Measurements from ENCODE around the gene TSFM.

TSFM gene

DNA sequence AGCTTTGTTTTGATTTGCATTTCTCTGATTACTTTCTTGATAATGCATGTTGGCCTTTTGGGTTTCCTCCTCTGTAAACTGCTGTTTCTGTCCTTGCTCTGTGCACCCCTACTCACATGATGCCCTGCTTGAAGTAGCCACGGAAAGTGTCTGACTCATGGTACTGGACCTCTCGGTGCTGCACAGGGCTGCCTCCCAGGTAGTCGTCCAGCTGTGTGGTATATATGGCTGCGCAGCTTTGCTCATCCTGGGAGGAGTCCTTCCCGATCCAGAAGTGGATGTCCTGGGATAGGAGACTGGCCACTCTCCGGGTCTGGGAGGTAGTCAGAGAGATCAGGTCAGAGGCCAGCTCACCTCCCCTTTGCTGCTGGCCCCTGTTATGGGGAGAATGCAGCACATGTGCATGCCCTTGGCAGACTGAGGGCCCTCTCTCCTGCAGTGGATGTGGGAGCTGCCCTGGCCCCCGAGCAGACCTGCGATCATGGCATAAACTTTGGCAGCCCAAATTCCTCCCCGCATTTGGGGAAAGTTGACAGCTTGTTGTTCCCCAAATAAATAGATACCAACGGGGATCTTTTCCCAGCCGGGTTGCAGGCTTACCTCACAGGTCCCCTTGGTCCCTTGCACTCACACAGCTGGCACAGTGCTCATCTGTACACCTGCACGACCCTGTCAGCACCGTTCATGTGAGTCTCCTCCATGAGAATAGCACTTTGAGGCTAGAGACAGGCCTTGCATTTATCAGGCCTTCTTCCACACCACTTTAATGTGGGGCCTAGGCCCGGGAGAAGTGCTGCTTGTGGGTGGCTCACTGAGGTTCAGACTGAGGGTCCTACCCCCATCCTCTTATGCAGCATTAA, 30.8 kb downstream of the TSFM start:
- TF ChIP-seq, protein P1, sequence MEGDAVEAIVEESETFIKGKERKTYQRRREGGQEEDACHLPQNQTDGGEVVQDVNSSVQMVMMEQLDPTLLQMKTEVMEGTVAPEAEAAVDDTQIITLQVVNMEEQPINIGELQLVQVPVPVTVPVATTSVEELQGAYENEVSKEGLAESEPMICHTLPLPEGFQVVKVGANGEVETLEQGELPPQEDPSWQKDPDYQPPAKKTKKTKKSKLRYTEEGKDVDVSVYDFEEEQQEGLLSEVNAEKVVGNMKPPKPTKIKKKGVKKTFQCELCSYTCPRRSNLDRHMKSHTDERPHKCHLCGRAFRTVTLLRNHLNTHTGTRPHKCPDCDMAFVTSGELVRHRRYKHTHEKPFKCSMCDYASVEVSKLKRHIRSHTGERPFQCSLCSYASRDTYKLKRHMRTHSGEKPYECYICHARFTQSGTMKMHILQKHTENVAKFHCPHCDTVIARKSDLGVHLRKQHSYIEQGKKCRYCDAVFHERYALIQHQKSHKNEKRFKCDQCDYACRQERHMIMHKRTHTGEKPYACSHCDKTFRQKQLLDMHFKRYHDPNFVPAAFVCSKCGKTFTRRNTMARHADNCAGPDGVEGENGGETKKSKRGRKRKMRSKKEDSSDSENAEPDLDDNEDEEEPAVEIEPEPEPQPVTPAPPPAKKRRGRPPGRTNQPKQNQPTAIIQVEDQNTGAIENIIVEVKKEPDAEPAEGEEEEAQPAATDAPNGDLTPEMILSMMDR (IDR thresholded peaks at IDR 0.05), result no peak
- no peak for TF ChIP-seq ZFX (IDR thresholded peaks at IDR 0.05; ENCODE audit: borderline replicate concordance)

DNA sequence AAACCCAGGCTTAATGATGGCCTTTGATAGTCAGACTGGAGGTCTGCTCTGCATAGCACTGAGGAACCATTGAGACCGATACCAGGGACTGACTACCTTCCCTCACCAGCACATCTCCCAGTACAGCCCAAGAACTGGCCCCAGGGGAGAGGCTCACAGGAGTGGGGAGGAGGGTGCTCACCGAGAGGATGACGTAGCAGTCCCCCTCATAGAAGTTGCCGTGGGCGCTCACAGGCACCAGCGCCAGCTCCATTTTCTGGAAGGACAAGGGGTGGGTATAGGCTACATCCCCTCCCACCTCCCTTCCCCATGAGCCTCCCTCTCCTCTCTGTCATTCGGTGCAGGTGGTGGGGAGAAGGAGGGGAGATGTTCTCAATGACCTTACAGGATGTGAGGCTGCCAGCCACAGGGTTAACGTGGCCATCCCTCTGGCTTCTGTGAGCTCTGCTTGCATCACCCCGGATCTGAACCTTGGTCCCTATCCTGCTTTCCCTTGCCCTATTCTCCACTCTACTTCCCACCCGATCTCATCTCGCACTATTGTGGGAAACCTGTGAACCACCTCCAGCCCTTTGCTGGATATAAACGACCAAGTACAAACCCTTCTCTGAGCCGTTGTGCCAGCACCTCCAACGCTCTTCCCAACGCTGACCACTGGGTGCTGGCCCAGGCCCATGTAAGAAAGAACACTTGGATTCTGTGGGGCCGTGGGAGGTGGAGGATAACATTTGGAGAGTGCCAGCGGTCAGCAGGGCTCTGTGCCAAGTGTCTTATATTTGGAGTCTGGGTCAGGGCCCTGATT, 31.6 kb downstream of the TSFM start:
- no peak overlapping the region for H3K27ac ChIP-seq
- TF ChIP-seq, protein P1 (IDR thresholded peaks at IDR 0.05), result no peak
- TF ChIP-seq ZFX (IDR thresholded peaks at IDR 0.05; ENCODE audit: borderline replicate concordance), result no peak

More for the DNA sequence above, 30.8 kb downstream of the TSFM start:
- H3K27ac ChIP-seq, result no peak overlapping the region

DNA sequence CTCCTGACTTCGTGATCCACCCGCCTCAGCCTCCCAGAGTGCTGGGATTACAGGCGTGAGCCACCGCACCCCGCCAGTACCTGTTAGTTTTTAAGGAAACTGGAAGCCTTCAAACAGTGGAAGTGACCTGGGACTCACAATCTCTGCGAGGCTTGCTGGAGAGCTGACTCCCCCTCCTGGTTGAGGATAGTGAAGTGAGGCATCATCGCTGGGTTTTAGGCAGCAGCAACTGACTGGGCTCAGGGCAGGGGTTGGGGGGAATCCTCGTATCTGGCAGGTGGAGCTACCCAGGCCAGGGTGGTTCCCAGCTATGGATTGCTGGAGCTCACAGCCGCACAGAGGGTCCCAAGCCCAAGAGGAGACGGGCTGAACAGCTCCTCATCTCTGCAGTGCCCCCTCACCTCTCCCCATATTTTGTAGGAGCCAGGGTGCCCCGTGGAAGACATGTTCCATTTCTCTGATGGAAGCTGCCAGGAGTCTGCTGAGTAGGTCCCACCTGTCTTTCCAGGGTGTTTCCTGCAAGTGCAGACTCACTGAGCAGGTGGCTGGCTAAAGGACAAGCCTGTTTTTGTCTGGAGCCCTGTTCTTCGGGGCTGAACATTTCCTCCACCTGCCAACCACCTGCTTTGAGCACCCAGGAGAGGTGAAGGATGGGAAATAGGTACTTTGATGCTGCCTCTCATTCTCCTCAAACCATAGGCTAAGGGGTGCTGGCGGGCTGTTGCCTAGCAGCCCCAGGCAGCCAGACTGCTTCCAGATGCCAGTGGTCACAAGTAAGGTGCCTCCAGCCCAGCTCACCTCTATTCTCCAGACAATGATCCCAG, 32.8 kb downstream of the TSFM start:
- no peak overlapping the region for H3K27ac ChIP-seq
- TF ChIP-seq, protein P1 (IDR thresholded peaks at IDR 0.05), result no peak
- no peak for TF ChIP-seq ZFX (IDR thresholded peaks at IDR 0.05; ENCODE audit: borderline replicate concordance)

DNA sequence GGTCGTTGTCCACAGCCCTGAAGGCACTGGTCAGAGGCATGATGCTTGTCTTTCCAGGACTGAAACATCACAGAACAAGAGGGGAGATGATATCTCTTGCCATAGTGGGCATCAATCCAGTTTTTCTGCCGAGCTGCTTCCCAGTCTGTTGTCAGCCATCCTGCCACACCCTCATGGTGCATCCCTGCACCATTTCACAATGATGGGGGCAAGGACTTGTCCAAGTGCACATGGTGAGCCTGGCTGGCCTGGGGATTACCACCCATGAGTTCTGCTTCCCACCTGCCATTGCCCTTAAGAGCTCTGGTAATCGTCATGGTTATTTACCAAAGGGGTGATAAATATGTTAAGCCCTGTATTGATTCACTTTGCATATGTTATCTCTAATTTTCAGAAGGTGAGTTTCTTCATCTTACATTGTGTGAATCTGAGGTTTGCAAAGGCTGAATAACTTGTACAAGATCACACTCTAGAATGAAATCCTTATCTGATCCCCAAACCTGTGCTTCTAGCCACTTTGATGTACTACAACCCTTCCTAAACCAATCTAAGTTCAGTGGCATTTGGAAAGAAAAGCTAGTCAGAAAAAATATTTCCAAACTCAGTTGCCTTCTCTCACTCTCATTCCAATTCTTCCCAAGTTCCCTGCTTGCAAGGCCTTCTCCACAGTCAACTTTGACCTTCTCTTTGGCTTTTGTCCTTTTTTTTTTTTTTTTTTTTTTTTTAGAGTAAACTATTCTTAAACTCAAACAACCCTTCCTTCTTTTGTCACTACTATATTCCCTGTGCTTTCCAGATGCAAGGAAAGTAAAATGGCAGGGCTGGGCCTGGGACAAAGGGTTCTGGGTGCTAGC, 33.6 kb downstream of the TSFM start:
- TF ChIP-seq, protein P1 (IDR thresholded peaks at IDR 0.05), result no peak
- TF ChIP-seq ZFX (IDR thresholded peaks at IDR 0.05; ENCODE audit: borderline replicate concordance), result no peak
- H3K27ac ChIP-seq, result no peak overlapping the region

DNA sequence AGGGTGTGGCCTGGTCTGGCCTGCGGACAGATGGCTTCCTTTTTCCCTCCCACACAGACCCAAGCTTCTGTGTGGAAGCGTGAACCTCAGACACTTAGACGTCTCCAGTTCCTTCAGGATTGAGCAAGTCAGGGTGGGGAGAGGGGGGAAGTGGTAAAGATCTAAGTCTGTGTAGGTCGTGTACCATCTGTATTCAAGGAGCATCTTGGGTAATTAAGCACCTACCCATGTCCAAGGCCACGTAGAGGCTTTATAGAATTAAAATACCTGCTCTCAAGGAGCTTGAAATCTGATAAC, 34.2 kb downstream of the TSFM start:
- no peak overlapping the region for H3K27ac ChIP-seq

More for the DNA sequence above, 34.2 kb downstream of the TSFM start:
- TF ChIP-seq, protein P1 (IDR thresholded peaks at IDR 0.05), result no peak
- no peak for TF ChIP-seq ZFX (IDR thresholded peaks at IDR 0.05; ENCODE audit: borderline replicate concordance)

Measured in 22Rv1 (cell line).